NCI-H1105 (cell line): ENCODE results near the gene ATP2A1.

Experiments
- DNase-seq: peaks from one replicate; lab custom pipeline; 2025; lab: John Stamatoyannopoulos, UW

ATP2A1 gene

GRCh38 chr16:28878083-28878926, at the start of gene ATP2A1:
Gene ATP2A1, plus strand, starts transcription at chr16:28878488. Its CDS starts 184 bp downstream, at chr16:28878672.
- DNase-seq: no peak

GRCh38 chr16:28829747-28830146, 48.5 kb upstream of the ATP2A1 start:
- no peak for DNase-seq

GRCh38 chr16:28830531-28830930, 47.8 kb upstream of the ATP2A1 start:
- no peak for DNase-seq

- DNase-seq: no peak
Observed at GRCh38 chr16:28834349-28834748, 43.9 kb upstream of the ATP2A1 start.

- DNase-seq: no peak
Observed at GRCh38 chr16:28834873-28835863, 43.1 kb upstream of the ATP2A1 start.

- DNase-seq: no peak
Observed at GRCh38 chr16:28835864-28836760, 42.2 kb upstream of the ATP2A1 start.

GRCh38 chr16:28836761-28837064, 41.6 kb upstream of the ATP2A1 start:
- no peak for DNase-seq

- DNase-seq: no peak
Observed at GRCh38 chr16:28837672-28838557, 40.4 kb upstream of the ATP2A1 start.

GRCh38 chr16:28838558-28838918, 39.8 kb upstream of the ATP2A1 start:
- no peak for DNase-seq

- no peak for DNase-seq
Observed at GRCh38 chr16:28839004-28839639, 39.2 kb upstream of the ATP2A1 start.

GRCh38 chr16:28839899-28840298, 38.4 kb upstream of the ATP2A1 start:
- DNase-seq: no peak

GRCh38 chr16:28842696-28843095, 35.6 kb upstream of the ATP2A1 start:
- DNase-seq: no peak

GRCh38 chr16:28843766-28844165, 34.5 kb upstream of the ATP2A1 start:
- DNase-seq: no peak

GRCh38 chr16:28844226-28844885, 33.9 kb upstream of the ATP2A1 start:
- DNase-seq: no peak

- no peak for DNase-seq
Observed at GRCh38 chr16:28845293-28845692, 33.0 kb upstream of the ATP2A1 start.

GRCh38 chr16:28845761-28846079, 32.6 kb upstream of the ATP2A1 start:
- DNase-seq: no peak

- DNase-seq: peak; percentile 95
Observed at GRCh38 chr16:28846080-28846932, 32.0 kb upstream of the ATP2A1 start, which contains the start of gene TUFM. Gene TUFM, minus strand, starts transcription at chr16:28846348. Its CDS starts 79 bp downstream, at chr16:28846269.

- DNase-seq: no peak
Observed at GRCh38 chr16:28846933-28847273, 31.4 kb upstream of the ATP2A1 start.

- no peak for DNase-seq
Observed at GRCh38 chr16:28858421-28858820, 19.9 kb upstream of the ATP2A1 start.
